Prostate gland (tissue), 2 donors: ENCODE measurements around the gene PLAAT4.

Source experiments
- CTCF ChIP-seq, 4 experiments: fragments of 200-600 bp in 2 of 4; fragments of 450-650 bp in 2 of 4; sonication (generic) in 2 of 4; IDR thresholded peaks; 1 replicate in 3 of 4; 2 replicates in 1 of 4; pipeline ENCODE4 v1.5.1; 2016 to 2019; ENCODE audit warnings: antibody characterized with exemption in 4 of 4, mild to moderate bottlenecking in 2 of 4, moderate library complexity in 2 of 4
- POLR2A ChIP-seq: fragments of 450-650 bp; IDR thresholded peaks from one replicate; pipeline ENCODE4 v1.6.1; 2016; ENCODE audit warnings: antibody characterized with exemption, mild to moderate bottlenecking

GRCh38 chr11:63564056-63564774 lies 27.6 kb downstream of the PLAAT4 start:
- TF ChIP-seq POLR2A, result no peak
- no peak for TF ChIP-seq CTCF (IDR thresholded peaks at IDR 0.05)
